ENCODE results near the gene STARD8.
"Not testable (repeated sequence)": the region's sequence is repeated elsewhere in the genome, so short reads cannot be mapped to it uniquely, and the experiment has no call there.

Gene STARD8

GRCh38 chrX:68719181-68719903 lies 71.9 kb downstream of the STARD8 start:
- no peak for DNase-seq

- DNase-seq, result no peak
Observed at GRCh38 chrX:68719904-68720614, 72.6 kb downstream of the STARD8 start.

- no peak for DNase-seq
Observed at GRCh38 chrX:68720851-68721250, 73.4 kb downstream of the STARD8 start.

- no peak for DNase-seq
Observed at GRCh38 chrX:68721546-68721945, 74.1 kb downstream of the STARD8 start.

GRCh38 chrX:68721991-68722860 lies 74.8 kb downstream of the STARD8 start:
- no peak for DNase-seq

GRCh38 chrX:68723491-68724155 lies 76.2 kb downstream of the STARD8 start:
- no peak for DNase-seq

GRCh38 chrX:68724531-68725020 lies 77.1 kb downstream of the STARD8 start:
- no peak for DNase-seq

- DNase-seq, result no peak
Observed at GRCh38 chrX:68725756-68726365, 78.4 kb downstream of the STARD8 start.

- no peak for DNase-seq
Observed at GRCh38 chrX:68726366-68726765, 78.9 kb downstream of the STARD8 start.

GRCh38 chrX:68727696-68728095 lies 80.2 kb downstream of the STARD8 start:
- DNase-seq, result no peak

GRCh38 chrX:68728186-68728585 lies 80.7 kb downstream of the STARD8 start:
- no peak for DNase-seq

GRCh38 chrX:68731254-68731653 lies 83.8 kb downstream of the STARD8 start:
- no peak for DNase-seq

- peak; percentile 40 for DNase-seq
Observed at GRCh38 chrX:68732906-68733493, 85.5 kb downstream of the STARD8 start.

- no peak for DNase-seq
Observed at GRCh38 chrX:68735266-68735665, 87.8 kb downstream of the STARD8 start.

- not testable (repeated sequence) for DNase-seq
Observed at GRCh38 chrX:68741864-68742263, 94.4 kb downstream of the STARD8 start.

- no peak for DNase-seq
Observed at GRCh38 chrX:68743754-68744153, 96.3 kb downstream of the STARD8 start.

- DNase-seq, result no peak
Observed at GRCh38 chrX:68746988-68747387, 99.5 kb downstream of the STARD8 start.

GRCh38 chrX:68748030-68748429 lies 100.6 kb downstream of the STARD8 start:
- no peak for DNase-seq

- DNase-seq, result no peak
Observed at GRCh38 chrX:68749426-68749825, 102.0 kb downstream of the STARD8 start.

- DNase-seq, result no peak
Observed at GRCh38 chrX:68750316-68750715, 102.8 kb downstream of the STARD8 start.

- DNase-seq, result no peak
Observed at GRCh38 chrX:68751372-68751771, 103.9 kb downstream of the STARD8 start.

GRCh38 chrX:68753218-68753617 lies 105.8 kb downstream of the STARD8 start:
- no peak for DNase-seq

Measured in NCI-H1694 treated with DMSO at 0.1 percent for 48 hours (cell line).